Tibial nerve (tissue), 4 donors: ENCODE measurements around the gene SUN5.

Source experiments
- CTCF ChIP-seq, 5 experiments: fragments of 200-600 bp in 3 of 5; fragments of 450-650 bp in 2 of 5; sonication (generic) in 3 of 5; IDR thresholded peaks; one replicate each; pipeline ENCODE4 v1.5.1; 2016 to 2019; ENCODE audit warnings: antibody characterized with exemption in 5 of 5, mild to moderate bottlenecking in 3 of 5, moderate library complexity in 2 of 5
- EP300 ChIP-seq, 2 donors: sonication (generic); formaldehyde crosslinking; IDR thresholded peaks; one replicate each; pipeline ENCODE4 v1.6.1; 2017; ENCODE audit warnings: antibody characterized with exemption in 2 of 2, mild to moderate bottlenecking in 1 of 2
- POLR2A ChIP-seq, 2 donors: fragments of 450-650 bp; IDR thresholded peaks; one replicate each; pipeline ENCODE4 v1.6.1; 2017; ENCODE audit warnings: antibody characterized with exemption in 2 of 2, mild to moderate bottlenecking in 2 of 2, moderate library complexity in 2 of 2

GRCh38 chr20:33030569-33030968, 26.3 kb upstream of the SUN5 start:
- TF ChIP-seq CTCF (IDR thresholded peaks at IDR 0.05), result no peak
- no peak for TF ChIP-seq POLR2A (IDR thresholded peaks at IDR 0.05)
- no peak for TF ChIP-seq EP300 (IDR thresholded peaks at IDR 0.05)
